ENCODE results near the gene ITGAV. TPM values are rescaled to one million over a fixed set of nuclear protein-coding genes. Genes with fewer than 3 reads are reported as not detected.
"Not testable (repeated sequence)": the region's sequence is repeated elsewhere in the genome, so short reads cannot be mapped to it uniquely, and the experiment has no call there.

The ITGAV gene
- total RNA-seq, 3 donors from 2014 or later: 107 to 125 (median 117) TPM

GRCh38 chr2:186562209-186562578, 27.7 kb upstream of the ITGAV start:
- TF ChIP-seq POLR2AphosphoS5 (IDR thresholded peaks at IDR 0.05): no peak
- TF ChIP-seq POLR2A (IDR thresholded peaks at IDR 0.05): no peak
- no peak for TF ChIP-seq CTCF (IDR thresholded peaks at IDR 0.05)
- no peak for DNase-seq (ENCODE audit: low spot score in 2 of 2)
- H3K9me3 ChIP-seq: no peaks in the 10 kb centered on the region
- no peaks in the 10 kb centered on the region for H3K36me3 ChIP-seq
- no peak overlapping the region for H3K27ac ChIP-seq
- no peaks in the 10 kb centered on the region for H3K4me1 ChIP-seq
- intact Hi-C loops (cut with DNase I; ENCODE audit: low total_unique reads): no loop called here
- no peak overlapping the region for H3K4me3 ChIP-seq
- H3K27me3 ChIP-seq: no peaks in the 10 kb centered on the region

DNA sequence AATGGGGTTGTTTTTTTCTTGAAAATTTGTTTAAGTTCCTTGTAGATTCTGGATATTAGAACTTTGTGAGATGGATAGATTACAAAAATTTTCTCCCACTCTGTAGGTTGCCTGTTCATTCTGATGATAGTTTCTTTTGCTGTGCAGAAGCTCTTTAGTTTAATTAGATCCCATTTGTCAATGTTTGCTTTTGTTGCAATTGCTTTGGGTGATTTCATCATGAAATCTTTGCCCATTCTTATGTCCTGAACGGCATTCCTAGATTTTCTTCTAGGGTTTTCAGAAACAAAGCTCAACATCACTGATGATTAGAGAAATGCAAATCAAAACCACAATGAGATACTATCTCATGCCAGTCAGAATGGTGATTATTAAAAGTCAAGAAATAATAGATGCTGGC, 21.3 kb upstream of the ITGAV start:
- H3K9me3 ChIP-seq; H3K4me1 ChIP-seq; H3K27ac ChIP-seq; H3K36me3 ChIP-seq; DNase-seq (ENCODE audit: low spot score in 2 of 2); H3K4me3 ChIP-seq; intact Hi-C loops (cut with DNase I; ENCODE audit: low total_unique reads); H3K27me3 ChIP-seq: not testable (repeated sequence)

DNA sequence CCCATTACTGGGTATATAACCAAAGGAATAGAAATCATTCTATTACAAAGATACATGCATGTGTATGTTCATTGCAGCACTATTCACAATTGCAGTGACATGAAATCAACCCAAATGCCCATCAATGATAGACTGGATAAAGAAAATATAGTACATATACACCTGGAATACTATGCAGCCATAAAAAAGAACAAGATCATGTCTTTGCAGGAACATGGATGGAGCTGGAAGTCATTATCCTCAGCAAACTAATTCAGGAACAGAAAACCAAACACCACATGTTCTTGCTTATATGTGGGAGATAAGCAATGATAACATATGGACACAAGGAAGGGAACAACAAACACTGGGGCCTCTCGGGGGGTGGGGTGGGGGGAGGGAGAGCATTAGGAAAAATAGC, 20.7 kb upstream of the ITGAV start:
- H3K4me3 ChIP-seq; H3K9me3 ChIP-seq; intact Hi-C loops (cut with DNase I; ENCODE audit: low total_unique reads); H3K4me1 ChIP-seq; DNase-seq (ENCODE audit: low spot score in 2 of 2); H3K27me3 ChIP-seq; H3K36me3 ChIP-seq; H3K27ac ChIP-seq: not testable (repeated sequence)

GRCh38 chr2:186569897-186570296, 20.0 kb upstream of the ITGAV start:
- intact Hi-C loops (cut with DNase I; ENCODE audit: low total_unique reads): no loop called here
- Histone ChIP-seq H3K27ac (no peak overlapping the region), H3K27me3 (no peaks in the 10 kb centered on the region), H3K4me3 (no peak overlapping the region), H3K9me3 (no peaks in the 10 kb centered on the region), H3K36me3 (no peaks in the 10 kb centered on the region), H3K4me1 (no peaks in the 10 kb centered on the region)
- no peak for DNase-seq (ENCODE audit: low spot score in 2 of 2)
- TF ChIP-seq CTCF (IDR thresholded peaks at IDR 0.05) (no peak), POLR2AphosphoS5 (IDR thresholded peaks at IDR 0.05) (no peak), POLR2A (IDR thresholded peaks at IDR 0.05) (no peak)

DNA sequence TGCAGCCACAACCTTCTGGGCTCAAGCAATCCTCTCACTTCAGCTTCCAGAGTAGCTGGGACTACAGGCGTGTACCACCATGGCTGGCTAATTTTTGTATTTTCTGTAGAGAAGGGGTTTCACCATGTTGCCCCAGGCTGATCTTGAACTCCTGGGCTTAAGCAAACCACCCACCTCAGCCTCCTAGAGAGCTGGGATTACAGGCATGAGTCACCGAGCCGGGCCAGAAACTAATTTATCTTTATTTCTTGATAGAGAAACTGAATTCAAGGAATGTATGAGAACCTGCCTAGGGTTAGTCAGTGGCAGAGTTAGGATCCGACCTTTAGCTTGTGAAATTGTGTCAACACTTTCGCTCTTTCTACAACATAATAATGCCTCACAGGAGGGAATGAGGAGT, 19.3 kb upstream of the ITGAV start:
- TF ChIP-seq POLR2A (IDR thresholded peaks at IDR 0.05): no peak
- TF ChIP-seq CTCF (IDR thresholded peaks at IDR 0.05): no peak
- TF ChIP-seq POLR2AphosphoS5 (IDR thresholded peaks at IDR 0.05): no peak
- intact Hi-C loops (cut with DNase I; ENCODE audit: low total_unique reads): no loop called here
- Histone ChIP-seq H3K27ac (no peak overlapping the region), H3K9me3 (no peaks in the 10 kb centered on the region), H3K36me3 (no peaks in the 10 kb centered on the region), H3K4me1 (no peaks in the 10 kb centered on the region), H3K27me3 (no peaks in the 10 kb centered on the region), H3K4me3 (no peak overlapping the region)
- no peak for DNase-seq (ENCODE audit: low spot score in 2 of 2)

DNA sequence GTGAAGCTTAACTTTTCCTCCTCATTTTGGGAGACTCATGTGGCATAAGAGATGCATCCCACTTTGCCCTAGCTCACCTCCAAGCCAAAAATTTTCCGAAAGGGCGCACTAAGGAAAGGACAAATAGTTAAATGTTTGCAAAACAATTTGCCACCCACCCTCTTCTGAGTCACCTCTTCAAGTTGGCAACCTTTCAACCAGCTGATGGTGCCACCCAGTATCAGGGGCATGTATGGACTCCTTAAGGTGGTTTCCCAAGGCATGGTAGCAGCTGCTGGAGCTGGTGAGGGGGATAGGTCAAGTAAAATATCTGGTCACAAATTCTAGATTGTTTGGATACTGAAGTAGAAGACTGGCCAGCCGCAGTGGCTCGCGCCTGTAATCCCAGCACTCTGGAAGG, 17.2 kb upstream of the ITGAV start:
- Histone ChIP-seq H3K27ac (no peak overlapping the region), H3K4me3 (no peak overlapping the region), H3K4me1 (no peaks in the 10 kb centered on the region), H3K36me3 (no peaks in the 10 kb centered on the region), H3K9me3 (no peaks in the 10 kb centered on the region), H3K27me3 (no peaks in the 10 kb centered on the region)
- intact Hi-C loops (cut with DNase I; ENCODE audit: low total_unique reads): no loop called here
- TF ChIP-seq POLR2A (IDR thresholded peaks at IDR 0.05): no peak
- TF ChIP-seq POLR2AphosphoS5 (IDR thresholded peaks at IDR 0.05): no peak
- TF ChIP-seq CTCF (IDR thresholded peaks at IDR 0.05): no peak
- DNase-seq (ENCODE audit: low spot score in 2 of 2): no peak
